Fibroblast of skin of abdomen (primary cell): Measurements from ENCODE around the gene TUBA3D.
"Not testable (repeated sequence)": the region's sequence is repeated elsewhere in the genome, so short reads cannot be mapped to it uniquely, and the experiment has no call there.

Experiments used
- DNase-seq: peaks from one replicate; pipeline ENCODE4 v3.0.0-alpha.2; 2013

Gene TUBA3D

GRCh38 chr2:131514408-131515166 is 38.7 kb downstream of the TUBA3D start:
- not testable (repeated sequence) for DNase-seq

- DNase-seq: not testable (repeated sequence)
Measured at GRCh38 chr2:131515235-131515634, 39.3 kb downstream of the TUBA3D start.

- no peak for DNase-seq
Measured at GRCh38 chr2:131516011-131516410, 40.1 kb downstream of the TUBA3D start.

- not testable (repeated sequence) for DNase-seq
Measured at GRCh38 chr2:131516621-131517020, 40.7 kb downstream of the TUBA3D start.

GRCh38 chr2:131517106-131517831 is 41.4 kb downstream of the TUBA3D start:
- no peak for DNase-seq

GRCh38 chr2:131517856-131518255 is 41.9 kb downstream of the TUBA3D start:
- DNase-seq: not testable (repeated sequence)

GRCh38 chr2:131518531-131518930 is 42.6 kb downstream of the TUBA3D start:
- not testable (repeated sequence) for DNase-seq

- no peak for DNase-seq
Measured at GRCh38 chr2:131519466-131519865, 43.5 kb downstream of the TUBA3D start.

GRCh38 chr2:131519871-131520470 is 44.1 kb downstream of the TUBA3D start:
- not testable (repeated sequence) for DNase-seq

GRCh38 chr2:131520526-131520925 is 44.6 kb downstream of the TUBA3D start:
- DNase-seq: no peak

- not testable (repeated sequence) for DNase-seq
Measured at GRCh38 chr2:131521524-131521923, 45.6 kb downstream of the TUBA3D start.

GRCh38 chr2:131521961-131522781 is 46.3 kb downstream of the TUBA3D start:
- no peak for DNase-seq

- not testable (repeated sequence) for DNase-seq
Measured at GRCh38 chr2:131525256-131525655, 49.3 kb downstream of the TUBA3D start.

GRCh38 chr2:131527131-131528001 is 51.4 kb downstream of the TUBA3D start, which contains the start of gene CCDC74A:
Gene CCDC74A, plus strand, starts transcription at chr2:131527888. Its CDS starts 83 bp downstream, at chr2:131527971.
- peak; percentile 47 for DNase-seq

- DNase-seq: peak; percentile 6
Measured at GRCh38 chr2:131528981-131529863, 53.3 kb downstream of the TUBA3D start.

- DNase-seq: not testable (repeated sequence)
Measured at GRCh38 chr2:131529864-131530445, 54.0 kb downstream of the TUBA3D start.

- not testable (repeated sequence) for DNase-seq
Measured at GRCh38 chr2:131530626-131531344, 54.9 kb downstream of the TUBA3D start.

GRCh38 chr2:131531547-131532185 is 55.7 kb downstream of the TUBA3D start:
- DNase-seq: not testable (repeated sequence)
